RWPE2 (cell line): ENCODE results near the gene CTDSP2.
"Not testable (repeated sequence)": the region's sequence is repeated elsewhere in the genome, so short reads cannot be mapped to it uniquely, and the experiment has no call there.

Experiments used
- ATAC-seq: fragments of 200-7000 bp; cut with Tn5 transposase; 3 replicates; pipeline ENCODE4 v1.9.1; 2021; ENCODE audit warnings: low read depth
- DNase-seq: peaks from one replicate; pipeline ENCODE4 v3.0.0-alpha.2; 2020; ENCODE audit warnings: low spot score
- H3K27ac ChIP-seq: fragments of 450-650 bp; 2 replicates; pipeline ENCODE4 v1.5.1; 2017; ENCODE audit warnings: mild to moderate bottlenecking; ENCODE audit not compliant: poor library complexity, severe bottlenecking
- H3K27me3 ChIP-seq: fragments of 250-450 bp; sonication (Bioruptor Pico); 2 replicates; pipeline ENCODE4 v1.5.1; 2021; ENCODE audit warnings: mild to moderate bottlenecking, moderate library complexity; ENCODE audit not compliant: insufficient read depth, poor library complexity, severe bottlenecking
- H3K36me3 ChIP-seq: fragments of 250-450 bp; sonication (Bioruptor Pico); 2 replicates; pipeline ENCODE4 v1.5.1; 2020; ENCODE audit warnings: low read depth, mild to moderate bottlenecking, moderate library complexity
- H3K4me1 ChIP-seq: fragments of 250-450 bp; sonication (Bioruptor Pico); 2 replicates; pipeline ENCODE4 v1.5.1; 2021; ENCODE audit warnings: mild to moderate bottlenecking, moderate library complexity; ENCODE audit not compliant: insufficient read depth, poor library complexity, severe bottlenecking
- H3K4me3 ChIP-seq: fragments of 250-450 bp; sonication (Bioruptor Pico); 2 replicates; pipeline ENCODE4 v1.5.1; 2021; ENCODE audit warnings: mild to moderate bottlenecking, moderate library complexity; ENCODE audit not compliant: severe bottlenecking
- H3K9me3 ChIP-seq: fragments of 250-450 bp; sonication (Bioruptor Pico); 2 replicates; pipeline ENCODE4 v1.5.1; 2021; ENCODE audit warnings: mild to moderate bottlenecking, moderate library complexity; ENCODE audit not compliant: severe bottlenecking
- TF ChIP-seq, protein P1 (sequence below): fragments of 450-650 bp; IDR thresholded peaks from one replicate; pipeline ENCODE4 v1.5.1; 2017; ENCODE audit warnings: mild to moderate bottlenecking, moderate library complexity; ENCODE audit not compliant: poor library complexity, severe bottlenecking

Gene CTDSP2

DNA sequence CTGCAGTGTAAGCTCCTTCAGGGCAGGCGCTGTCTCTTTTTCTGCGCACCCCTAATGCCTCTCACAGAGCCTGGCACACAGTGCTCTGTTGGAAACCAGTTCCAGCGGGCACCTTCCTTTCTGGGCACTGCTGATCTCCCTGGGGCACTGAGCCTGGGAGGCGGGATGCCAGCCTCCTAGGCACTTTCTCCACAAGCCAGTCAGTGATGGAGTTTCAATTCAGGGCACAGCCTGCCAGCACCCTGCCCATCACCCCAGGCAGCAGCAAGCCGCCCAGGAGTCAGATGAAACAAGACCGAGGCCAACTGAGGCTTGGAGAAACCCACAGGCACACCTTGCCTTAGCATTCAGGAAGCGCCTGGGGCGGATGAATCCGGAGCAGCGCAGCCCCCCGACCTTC lies 5.7 kb upstream of the CTDSP2 start:
- ATAC-seq: no peak
- H3K9me3 ChIP-seq: no peaks in the 10 kb centered on the region
- H3K4me3 ChIP-seq: no peak overlapping the region
- TF ChIP-seq, protein P1, sequence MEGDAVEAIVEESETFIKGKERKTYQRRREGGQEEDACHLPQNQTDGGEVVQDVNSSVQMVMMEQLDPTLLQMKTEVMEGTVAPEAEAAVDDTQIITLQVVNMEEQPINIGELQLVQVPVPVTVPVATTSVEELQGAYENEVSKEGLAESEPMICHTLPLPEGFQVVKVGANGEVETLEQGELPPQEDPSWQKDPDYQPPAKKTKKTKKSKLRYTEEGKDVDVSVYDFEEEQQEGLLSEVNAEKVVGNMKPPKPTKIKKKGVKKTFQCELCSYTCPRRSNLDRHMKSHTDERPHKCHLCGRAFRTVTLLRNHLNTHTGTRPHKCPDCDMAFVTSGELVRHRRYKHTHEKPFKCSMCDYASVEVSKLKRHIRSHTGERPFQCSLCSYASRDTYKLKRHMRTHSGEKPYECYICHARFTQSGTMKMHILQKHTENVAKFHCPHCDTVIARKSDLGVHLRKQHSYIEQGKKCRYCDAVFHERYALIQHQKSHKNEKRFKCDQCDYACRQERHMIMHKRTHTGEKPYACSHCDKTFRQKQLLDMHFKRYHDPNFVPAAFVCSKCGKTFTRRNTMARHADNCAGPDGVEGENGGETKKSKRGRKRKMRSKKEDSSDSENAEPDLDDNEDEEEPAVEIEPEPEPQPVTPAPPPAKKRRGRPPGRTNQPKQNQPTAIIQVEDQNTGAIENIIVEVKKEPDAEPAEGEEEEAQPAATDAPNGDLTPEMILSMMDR: no peak
- H3K27me3 ChIP-seq: no peaks in the 10 kb centered on the region
- H3K4me1 ChIP-seq: no peaks in the 10 kb centered on the region
- no peak for DNase-seq
- no peaks in the 10 kb centered on the region for H3K36me3 ChIP-seq
- no peak overlapping the region for H3K27ac ChIP-seq

DNA sequence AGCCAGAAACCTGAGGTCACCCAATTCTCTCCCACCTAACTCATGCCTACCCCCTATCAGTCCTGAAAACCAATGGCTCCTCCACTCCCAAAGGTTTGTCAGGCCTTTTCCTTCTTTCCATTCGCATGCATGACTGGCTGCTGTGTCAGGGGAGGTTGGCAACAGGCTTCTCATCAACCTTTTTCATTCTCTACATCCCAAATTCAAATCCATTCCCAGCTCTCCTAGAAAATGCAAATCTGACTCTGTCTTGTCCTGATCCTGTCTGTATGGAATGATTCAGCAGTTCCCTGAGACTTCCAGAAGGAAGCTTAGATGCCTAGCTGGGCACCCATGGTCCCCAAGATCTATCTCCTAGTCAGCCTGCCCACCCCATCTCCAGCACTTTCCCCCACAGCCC lies 5.0 kb upstream of the CTDSP2 start:
- Histone ChIP-seq H3K9me3 (no peaks in the 10 kb centered on the region), H3K36me3 (no peaks in the 10 kb centered on the region), H3K4me3 (no peak overlapping the region), H3K27me3 (no peaks in the 10 kb centered on the region), H3K27ac (no peak overlapping the region), H3K4me1 (no peaks in the 10 kb centered on the region)
- ATAC-seq (no peak), DNase-seq (no peak)
- TF ChIP-seq, protein P1: no peak

DNA sequence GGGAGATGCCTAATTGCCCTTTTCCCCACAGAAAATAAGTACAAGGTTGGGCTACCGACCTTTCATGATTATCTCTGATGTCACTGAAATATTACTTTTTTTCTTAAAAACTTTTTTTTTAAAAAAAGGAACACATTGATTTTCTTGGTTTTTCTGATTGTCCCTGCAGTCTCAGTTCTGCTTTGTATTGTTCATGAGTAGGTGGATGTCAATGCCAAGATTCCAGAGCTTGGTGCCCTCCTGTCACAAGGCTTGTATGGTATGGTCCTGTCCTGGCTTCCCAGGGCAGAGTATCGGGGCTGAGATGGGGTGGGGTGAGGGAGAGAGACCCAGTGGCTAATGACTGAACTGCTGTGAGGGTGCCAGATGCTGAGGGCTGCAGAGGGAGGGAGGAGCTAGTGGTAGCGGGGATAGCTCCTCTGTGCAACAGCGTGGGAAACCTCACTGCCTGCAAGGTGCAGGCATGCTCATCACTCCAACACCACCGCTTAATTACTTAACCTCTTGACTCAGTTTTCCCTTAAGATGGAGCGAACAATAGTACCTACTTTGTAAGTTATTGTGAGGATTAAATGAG lies 4.4 kb upstream of the CTDSP2 start:
- no peak overlapping the region for H3K27ac ChIP-seq
- H3K4me3 ChIP-seq: no peak overlapping the region
- no peaks in the 10 kb centered on the region for H3K4me1 ChIP-seq
- TF ChIP-seq, protein P1: no peak
- no peak for DNase-seq
- no peaks in the 10 kb centered on the region for H3K36me3 ChIP-seq
- no peaks in the 10 kb centered on the region for H3K9me3 ChIP-seq
- ATAC-seq: no peak
- no peaks in the 10 kb centered on the region for H3K27me3 ChIP-seq

DNA sequence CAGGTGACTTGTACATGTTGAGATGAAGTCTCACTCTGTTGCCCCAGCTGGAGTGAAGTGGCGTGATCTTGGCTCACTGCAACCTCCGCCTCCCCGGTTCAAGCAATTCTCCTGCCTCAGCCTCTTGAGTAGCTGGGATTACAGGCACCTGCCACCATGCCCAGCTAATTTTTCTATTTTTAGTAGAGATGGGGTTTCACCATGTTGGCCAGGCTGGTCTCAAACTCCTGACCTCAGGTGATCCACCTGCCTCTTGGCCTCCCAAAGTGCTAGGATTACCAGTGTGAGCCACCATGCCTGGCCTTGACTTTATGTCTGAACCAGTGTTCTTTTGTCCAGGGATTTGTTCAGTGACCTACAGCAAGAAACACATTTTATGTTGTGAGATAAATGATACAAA lies 2.9 kb upstream of the CTDSP2 start:
- not testable (repeated sequence) for H3K4me1 ChIP-seq, H3K4me3 ChIP-seq, ATAC-seq, H3K9me3 ChIP-seq, H3K36me3 ChIP-seq, DNase-seq, H3K27ac ChIP-seq, H3K27me3 ChIP-seq

DNA sequence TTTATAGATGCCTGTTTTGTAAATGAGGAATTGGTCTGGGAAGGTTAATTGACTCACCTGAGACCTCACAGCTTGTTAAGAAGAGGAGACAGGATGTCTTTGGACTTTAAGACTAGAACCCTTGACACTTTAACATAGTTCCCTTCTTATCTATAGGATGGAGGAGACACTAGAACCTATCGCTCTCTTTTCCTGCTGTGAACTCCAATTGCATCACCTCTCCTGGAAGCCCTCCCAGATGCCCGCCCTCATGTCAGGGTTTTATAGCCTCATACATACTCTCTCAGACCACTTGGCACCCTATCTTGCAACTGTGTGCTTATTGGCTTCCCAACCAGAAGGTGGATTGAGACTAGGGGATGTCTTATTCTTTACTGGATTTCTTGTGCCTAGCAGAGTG lies 2.5 kb upstream of the CTDSP2 start:
- Histone ChIP-seq H3K27ac (no peak overlapping the region), H3K36me3 (no peaks in the 10 kb centered on the region; the same call in 1 of the 2 replicates), H3K27me3 (no peaks in the 10 kb centered on the region), H3K4me1 (peaks cover 4% of the 10 kb centered on the region), H3K9me3 (no peaks in the 10 kb centered on the region), H3K4me3 (no peak overlapping the region)
- DNase-seq (no peak), ATAC-seq (no peak)
- TF ChIP-seq, protein P1: no peak
